Measurements from ENCODE around the gene NBPF3. TPM values are rescaled to one million over a fixed set of nuclear protein-coding genes. Genes with fewer than 3 reads are reported as not detected.

The NBPF3 gene
- total RNA-seq, 1 donor from 2014 or later: 3.5 TPM

GRCh38 chr1:21525340-21525717, 85.4 kb downstream of the NBPF3 start:
- intact Hi-C loops (cut with DNase I): no loop called here
- no peak for ATAC-seq (ENCODE audit: poor library complexity)
- DNase-seq: no peak

- intact Hi-C loops (cut with DNase I): no loop called here
- ATAC-seq (ENCODE audit: poor library complexity) (no peak), DNase-seq (no peak)
These were observed 86.5 kb downstream of the NBPF3 start for GRCh38 chr1:21526441-21526840.

- intact Hi-C loops (cut with DNase I): no loop called here
- ATAC-seq (ENCODE audit: poor library complexity): no peak
- DNase-seq: no peak
These were observed 90.6 kb downstream of the NBPF3 start for GRCh38 chr1:21530368-21531016.

- DNase-seq (no peak), ATAC-seq (ENCODE audit: poor library complexity) (no peak)
- intact Hi-C loops (cut with DNase I): no loop called here
These were observed 91.3 kb downstream of the NBPF3 start for GRCh38 chr1:21531241-21531640.

DNA sequence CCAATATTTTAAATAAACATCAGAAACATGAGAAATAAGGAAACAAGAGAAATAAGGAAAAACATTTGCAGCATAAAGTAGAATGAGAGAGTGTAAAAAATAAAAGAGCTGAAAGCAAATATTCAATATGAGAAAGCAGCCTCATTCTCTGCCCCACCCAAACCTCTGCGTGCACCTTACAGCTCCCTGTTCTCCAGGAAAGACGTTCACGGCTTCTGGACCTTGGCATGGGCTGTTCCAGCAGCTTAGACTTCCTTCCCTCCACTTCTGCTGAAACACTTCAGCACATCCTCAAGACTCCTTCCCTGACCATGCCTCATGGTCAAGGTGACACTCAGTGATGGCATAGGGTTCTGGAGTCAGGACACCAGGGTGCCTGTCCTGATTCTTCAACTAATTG, 92.6 kb downstream of the NBPF3 start:
- DNase-seq (no peak), ATAC-seq (ENCODE audit: poor library complexity) (no peak)
- intact Hi-C loops (cut with DNase I): no loop called here

DNA sequence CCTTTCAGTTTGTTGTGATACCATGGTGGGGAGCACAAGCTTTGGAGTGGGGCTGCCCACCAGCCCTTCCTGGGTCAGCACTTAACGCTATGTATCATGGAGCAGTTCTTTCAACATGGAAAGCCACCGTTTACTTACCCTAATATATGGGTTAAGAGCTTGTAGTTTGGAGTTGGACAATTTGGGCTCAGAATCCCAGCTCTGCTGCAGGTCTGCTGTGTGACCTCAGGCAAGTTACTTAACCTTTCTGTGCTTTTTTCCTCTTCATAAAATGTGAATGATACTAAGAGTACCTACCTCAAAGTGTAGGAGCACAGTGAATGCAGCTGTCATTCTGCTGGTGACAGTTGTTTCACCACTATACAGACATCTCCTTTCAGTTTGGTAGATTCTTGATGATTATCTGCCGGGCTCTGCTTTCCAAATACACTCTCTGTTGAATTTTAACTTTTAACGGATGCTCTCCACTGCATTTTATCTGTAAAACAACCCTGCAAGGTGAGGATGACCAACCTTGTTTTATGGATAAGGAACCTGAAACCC, 93.1 kb downstream of the NBPF3 start:
- no peak for DNase-seq
- ATAC-seq (ENCODE audit: poor library complexity): no peak
- intact Hi-C loops (cut with DNase I): no loop called here

GRCh38 chr1:21534146-21534545, 94.2 kb downstream of the NBPF3 start:
- DNase-seq: no peak

More at GRCh38 chr1:21534146-21534545, 94.2 kb downstream of the NBPF3 start:
- intact Hi-C loops (cut with DNase I): no loop called here
- ATAC-seq (ENCODE audit: poor library complexity): no peak

Other genes with a start within 250 kb of the NBPF3 start
- gene ECE1, start 149.7 kb upstream of the NBPF3 start, total RNA-seq: 45.3 TPM
- 9.4 TPM for gene ALPL, start 69.3 kb downstream of the NBPF3 start, total RNA-seq
- gene RAP1GAP, start 229.2 kb downstream of the NBPF3 start, total RNA-seq: 3.7 TPM

Measured in Right ventricle myocardium superior (tissue), 1 donor.